Psoas muscle (tissue), 8 donors: ENCODE results near the gene TAF1A. TPM values are rescaled to one million over a fixed set of nuclear protein-coding genes. Genes with fewer than 3 reads are reported as not detected.

ENCODE experiments used
- ATAC-seq, 4 donors: fragments of 200-7000 bp; cut with Tn5 transposase; one replicate each; pipeline ENCODE4 v1.9.1; 2020; ENCODE audit warnings: moderate library complexity in 3 of 4, mild to moderate bottlenecking in 2 of 4
- DNase-seq, 2 donors: peaks; one replicate each; pipeline ENCODE4 v3.0.0-alpha.2; 2020
- H3K27ac ChIP-seq: fragments of 200-600 bp; one replicate; pipeline ENCODE4 v1.8.0; 2022
- H3K27me3 ChIP-seq, 3 donors: fragments of 200-600 bp in 1 of 3; one replicate each; pipeline versions ENCODE4 v1.6.1 to v1.8.0; 2013 to 2022; ENCODE audit warnings: low read length in 2 of 3, mild to moderate bottlenecking in 2 of 3, moderate library complexity in 1 of 3; ENCODE audit not compliant: insufficient read depth in 3 of 3
- H3K36me3 ChIP-seq, 2 donors: fragments of 200-600 bp in 1 of 2; one replicate each; pipeline versions ENCODE4 v1.6.1 to v1.8.0; 2013 to 2022; ENCODE audit warnings: low read depth in 1 of 2, mild to moderate bottlenecking in 1 of 2, moderate library complexity in 1 of 2; ENCODE audit not compliant: insufficient read depth in 1 of 2
- H3K4me1 ChIP-seq: fragments of 200-600 bp; one replicate; pipeline ENCODE4 v1.8.0; 2022
- H3K4me3 ChIP-seq: fragments of 200-600 bp; one replicate; pipeline ENCODE4 v1.8.0; 2022; ENCODE audit warnings: mild to moderate bottlenecking
- H3K9me3 ChIP-seq: fragments of 200-600 bp; one replicate; pipeline ENCODE4 v1.8.0; 2022
- WGBS, 3 donors: extraction: QIAGEN DNeasy Blood & Tissue Kit; methylation state at CpG; one replicate each; pipeline versions ENCODE4 v1.1.6 to v1.1.7; 2013; 5-methylcytosine and 5-hydroxymethylcytosine counted together
- intact Hi-C, 2 donors: fragments of 100-400 bp; cut with DNase I; formaldehyde crosslinking; loops; one replicate each; pipeline versions ENCODE4 v1.11.0 to v1.14.2; 2022
- polyA plus RNA-seq, 3 donors: library from polyadenylated mRNA; stranded (reverse); fragments of 200-250 nt; gene quantifications; one replicate each; pipeline ENCODE4 v1.2.3, GENCODE V29; 2013
- total RNA-seq, 4 donors: library from RNA; stranded (reverse); fragmentation: NEBNext Ultra II Directional in 2 of 4; extraction: Animal tissue kit (Norgen Biotek cat#: 25700) in 2 of 4; gene quantifications; one replicate each; pipeline versions ENCODE4 v1.2.1 to v1.2.4, GENCODE V29; 2021 to 2023
- TF ChIP-seq, protein P1 (sequence below): fragments of 200-600 bp; IDR thresholded peaks from one replicate; pipeline ENCODE4 v1.8.0; 2022; ENCODE audit warnings: antibody characterized with exemption
- donor health status: healthy with polysubstance abuse.
- donor health status: DM: no; HTN: no; CAD: no; lungs with moderate emphysema.
- donor health status: Bipolar disorder and iron deficiency.
- donor health status: healthy.
- donor health status: DM: yes; HTN: yes; CAD: no.
- donor health status: DM: no; HTN: no; CAD: no.
- donor health status: DM: no; HTN: no; CAD: no.
- donor health status: DM: yes; HTN: yes; CAD: no.

The TAF1A gene
- total and polyA plus RNA-seq, 7 donors = 1.2 to 4.9 (median 2.7) TPM

DNA sequence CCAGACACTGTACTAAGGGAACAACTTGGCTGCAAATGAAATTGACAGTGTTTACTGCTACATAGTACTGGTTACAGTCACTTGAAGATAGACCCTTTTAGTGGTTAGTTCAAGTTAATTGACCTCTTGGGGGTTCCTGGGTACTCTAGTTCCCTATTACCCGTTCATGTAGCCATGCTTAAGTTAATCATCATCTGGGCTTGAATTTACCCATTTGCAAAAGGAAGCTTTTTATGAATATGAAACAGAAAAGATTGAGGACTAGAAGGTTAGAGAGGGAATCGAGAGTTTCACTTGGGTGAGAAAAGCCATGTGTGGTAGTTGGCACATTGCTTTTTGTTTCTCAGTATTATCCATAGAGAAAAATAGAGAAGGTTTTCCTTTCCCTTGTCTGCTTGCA is 30.8 kb upstream of the TAF1A start:
- H3K4me3 ChIP-seq = no peak overlapping the region
- intact Hi-C loops = no loop called here
- peaks cover 8% of the 10 kb centered on the region for H3K4me1 ChIP-seq

DNA sequence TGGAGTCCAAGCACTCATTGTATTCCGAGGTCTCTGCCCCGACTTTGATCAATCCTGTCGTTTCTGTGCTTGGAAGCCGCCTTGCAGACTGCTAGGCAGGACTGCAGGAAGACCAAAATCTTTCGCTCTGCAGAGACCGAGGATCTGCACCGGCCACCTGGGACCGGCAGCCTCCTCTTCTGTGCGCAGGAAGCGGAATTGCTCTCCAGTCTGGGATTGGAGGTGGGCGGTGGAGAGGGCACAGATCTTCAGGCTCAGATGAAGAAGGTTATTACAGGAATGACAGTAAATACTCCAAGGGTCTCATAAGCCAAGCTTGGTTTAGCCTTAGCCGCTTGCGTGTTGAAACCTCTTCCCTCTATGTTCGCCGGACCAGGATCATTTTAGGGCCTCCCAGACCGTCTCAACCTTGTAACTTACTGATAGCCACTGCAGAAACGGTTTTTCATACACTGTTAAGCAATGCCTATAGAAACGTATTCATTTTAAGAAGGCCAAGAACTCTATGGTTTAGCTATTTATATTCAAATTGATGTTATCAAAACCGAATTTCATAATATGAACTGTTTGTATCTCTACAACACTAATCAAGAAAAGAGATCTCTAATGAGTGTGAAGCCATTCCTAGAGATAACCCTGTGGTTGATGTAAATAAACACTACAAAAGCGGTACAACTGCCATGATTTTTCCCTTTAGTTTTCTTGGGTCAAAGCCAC is 29.3 kb upstream of the TAF1A start:
- peak in 1 of 4 donors; percentile 32 for ATAC-seq
- no peaks in the 10 kb centered on the region for H3K27me3 ChIP-seq
- no peak for DNase-seq
- intact Hi-C loops = loop anchor here in 1 of 2 donors (5.0 kb wide), 1 partner anchor 152 kb away; no protein-coding TSS in a partner anchor
- H3K36me3 ChIP-seq = peaks cover 3 to 32% of the 10 kb centered on the region in 2 donors
- no peaks in the 10 kb centered on the region for H3K9me3 ChIP-seq
- WGBS, 3 donors = 17 to 26% (median 21%) methylated on average over 20 of the region's 20 CpGs
- H3K4me1 ChIP-seq = peaks cover 8% of the 10 kb centered on the region
- peak overlapping the region; percentile 93 for H3K4me3 ChIP-seq
- TF ChIP-seq, protein P1, sequence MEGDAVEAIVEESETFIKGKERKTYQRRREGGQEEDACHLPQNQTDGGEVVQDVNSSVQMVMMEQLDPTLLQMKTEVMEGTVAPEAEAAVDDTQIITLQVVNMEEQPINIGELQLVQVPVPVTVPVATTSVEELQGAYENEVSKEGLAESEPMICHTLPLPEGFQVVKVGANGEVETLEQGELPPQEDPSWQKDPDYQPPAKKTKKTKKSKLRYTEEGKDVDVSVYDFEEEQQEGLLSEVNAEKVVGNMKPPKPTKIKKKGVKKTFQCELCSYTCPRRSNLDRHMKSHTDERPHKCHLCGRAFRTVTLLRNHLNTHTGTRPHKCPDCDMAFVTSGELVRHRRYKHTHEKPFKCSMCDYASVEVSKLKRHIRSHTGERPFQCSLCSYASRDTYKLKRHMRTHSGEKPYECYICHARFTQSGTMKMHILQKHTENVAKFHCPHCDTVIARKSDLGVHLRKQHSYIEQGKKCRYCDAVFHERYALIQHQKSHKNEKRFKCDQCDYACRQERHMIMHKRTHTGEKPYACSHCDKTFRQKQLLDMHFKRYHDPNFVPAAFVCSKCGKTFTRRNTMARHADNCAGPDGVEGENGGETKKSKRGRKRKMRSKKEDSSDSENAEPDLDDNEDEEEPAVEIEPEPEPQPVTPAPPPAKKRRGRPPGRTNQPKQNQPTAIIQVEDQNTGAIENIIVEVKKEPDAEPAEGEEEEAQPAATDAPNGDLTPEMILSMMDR = no peak
- H3K27ac ChIP-seq = peak overlapping the region; percentile 91

More for the DNA sequence above, 30.8 kb upstream of the TAF1A start:
- Histone ChIP-seq H3K27me3 (no peaks in the 10 kb centered on the region), H3K36me3 (peaks cover 3 to 47% of the 10 kb centered on the region in 2 donors), H3K27ac (no peak overlapping the region), H3K9me3 (no peaks in the 10 kb centered on the region)
- DNase-seq = no peak
- no peak for ATAC-seq
- WGBS, 3 donors = 69 to 78% (median 74%) methylated on average over 2 of the region's 2 CpGs
- TF ChIP-seq, protein P1 = no peak

DNA sequence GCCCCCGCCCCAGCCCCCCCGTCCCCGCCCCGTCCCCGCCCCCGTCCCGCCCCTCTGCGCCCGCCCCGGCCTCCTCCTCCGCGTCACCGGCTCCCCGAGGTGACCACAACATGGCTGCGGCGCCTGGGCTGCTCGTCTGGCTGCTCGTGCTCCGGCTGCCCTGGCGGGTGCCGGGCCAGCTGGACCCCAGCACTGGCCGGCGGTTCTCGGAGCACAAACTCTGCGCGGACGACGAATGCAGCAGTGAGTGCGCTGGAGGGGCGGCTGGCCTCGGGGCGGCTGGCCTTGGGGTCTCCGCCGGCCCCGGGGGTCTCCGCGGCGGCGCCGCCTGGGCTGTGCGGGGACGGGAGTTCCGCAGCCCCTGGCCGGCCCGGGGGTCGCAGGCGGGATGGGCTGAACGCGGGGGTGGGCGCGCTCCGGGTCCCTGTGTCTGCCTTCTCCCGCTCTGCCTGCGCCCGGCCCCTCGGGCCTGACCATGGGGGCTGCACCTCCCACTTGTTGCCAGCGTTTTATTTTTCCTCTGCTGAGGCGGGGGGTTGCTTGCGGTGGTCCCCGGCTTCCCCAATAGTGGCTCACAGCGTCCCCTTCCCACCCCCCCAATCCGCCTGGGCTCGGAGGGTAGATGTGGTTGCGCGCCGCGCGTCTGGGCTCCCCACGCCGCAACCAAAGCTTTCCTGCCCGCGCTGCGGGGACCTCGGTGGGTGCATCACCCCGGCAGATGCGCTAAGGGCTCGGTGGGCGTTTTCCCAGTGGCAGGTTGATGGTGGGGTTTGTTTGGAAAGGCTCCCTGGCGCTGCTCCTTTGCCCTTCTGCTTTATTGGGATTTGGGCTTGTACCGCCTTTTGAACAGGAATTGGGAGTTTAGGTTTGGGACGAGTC is 28.5 kb upstream of the TAF1A start, which contains the start of gene MIA3:
MIA3 (plus strand) TSS at position 97 of the 879 bp plus-strand sequence; CDS start at position 111, 14 bp downstream.
- Histone ChIP-seq H3K27me3 (no peaks in the 10 kb centered on the region), H3K9me3 (no peaks in the 10 kb centered on the region), H3K27ac (peak within 1 kb of the TSS; percentile 91), H3K4me3 (peak within 1 kb of the TSS; percentile 93), H3K4me1 (peaks cover 8% of the 10 kb centered on the region), H3K36me3 (peaks cover 3 to 24% of the 10 kb centered on the region in 2 donors)
- DNase-seq (peak; percentile 31 to 92), ATAC-seq (peak; percentile 83 to 89 (median 86))
- intact Hi-C loops = loop anchor here in 1 of 2 donors (5.0 kb wide), 1 partner anchor 151 kb away; no protein-coding TSS in a partner anchor
- TF ChIP-seq, protein P1 = no peak
- WGBS, 3 donors = 0 to 1% (median 0%) methylated on average over 42 to 73 of the region's 81 CpGs

DNA sequence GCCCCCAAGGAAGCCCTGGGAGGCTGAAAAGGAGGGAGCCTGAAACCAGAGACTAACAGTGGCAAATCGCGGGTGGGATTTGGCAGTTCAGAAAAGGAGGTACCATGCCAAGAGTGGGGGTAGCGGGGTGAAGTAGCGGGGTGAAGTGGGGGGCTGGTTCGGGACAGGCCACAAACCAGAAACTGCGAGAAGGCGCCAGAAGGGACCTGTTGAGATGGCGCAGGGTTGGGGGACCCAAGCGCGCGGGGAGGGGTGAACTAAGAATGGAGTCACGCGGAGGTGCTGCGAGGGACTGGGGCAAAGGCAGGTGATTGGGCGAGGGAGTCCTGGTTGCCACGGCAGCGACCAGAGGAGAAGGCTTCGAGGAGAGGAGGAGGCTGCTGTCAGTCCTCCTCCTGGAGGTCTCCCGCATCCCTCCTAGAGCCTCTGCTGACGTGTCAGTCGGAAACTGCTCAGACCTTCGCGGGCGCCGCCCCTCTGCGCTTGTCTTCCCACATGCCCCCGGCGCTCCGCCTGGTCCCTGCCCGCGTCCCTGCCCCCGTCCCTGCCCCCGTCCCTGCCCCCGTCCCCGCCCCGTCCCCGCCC is 27.7 kb upstream of the TAF1A start:
- WGBS, 3 donors = 2 to 3% (median 2%) methylated on average over 23 to 37 of the region's 37 CpGs
- no peaks in the 10 kb centered on the region for H3K9me3 ChIP-seq
- H3K27me3 ChIP-seq = no peaks in the 10 kb centered on the region
- TF ChIP-seq, protein P1 = no peak
- H3K4me3 ChIP-seq = peak overlapping the region; percentile 71
- intact Hi-C loops = loop anchor here in 1 of 2 donors (5.0 kb wide), 1 partner anchor 150 kb away; no protein-coding TSS in a partner anchor
- H3K36me3 ChIP-seq = peaks cover 3 to 16% of the 10 kb centered on the region in 2 donors
- H3K27ac ChIP-seq = peak overlapping the region; percentile 13
- peaks cover 8% of the 10 kb centered on the region for H3K4me1 ChIP-seq
- peak; percentile 82 to 93 (median 90) for ATAC-seq
- peak; percentile 93 to 96 for DNase-seq
